Astrocyte of the spinal cord (primary cell): Measurements from ENCODE around the gene LRRK1.

Experiments used
- DNase-seq: peaks from one replicate; pipeline ENCODE4 v3.0.0; 2011; ENCODE audit warnings: low read depth, low spot score
- H3K4me3 ChIP-seq: 2 replicates; pipeline ENCODE4 v1.5.1; 2011; ENCODE audit warnings: low read depth, mild to moderate bottlenecking, low read length, moderate library complexity
- CTCF ChIP-seq: IDR thresholded peaks from 2 replicates; pipeline ENCODE4 v1.5.1; 2012; ENCODE audit warnings: low read depth, mild to moderate bottlenecking, low read length, inconsistent platforms
- in situ Hi-C: cut with HindIII; loops from 2 replicates; pipeline ENCODE4 v1.10.0; 2017; ENCODE audit warnings: low sequenced_read_pairs

LRRK1 gene

GRCh38 chr15:101087172-101087769 is 168.1 kb downstream of the LRRK1 start:
- DNase-seq, result no peak
- H3K4me3 ChIP-seq, result no peak overlapping the region
- in situ Hi-C loops, result no loop called here
- TF ChIP-seq CTCF, result no peak

- TF ChIP-seq CTCF, result no peak
- DNase-seq, result no peak
- in situ Hi-C loops, result no loop called here
- H3K4me3 ChIP-seq, result no peak overlapping the region
Measured at GRCh38 chr15:101088271-101088670, 169.1 kb downstream of the LRRK1 start.

DNA sequence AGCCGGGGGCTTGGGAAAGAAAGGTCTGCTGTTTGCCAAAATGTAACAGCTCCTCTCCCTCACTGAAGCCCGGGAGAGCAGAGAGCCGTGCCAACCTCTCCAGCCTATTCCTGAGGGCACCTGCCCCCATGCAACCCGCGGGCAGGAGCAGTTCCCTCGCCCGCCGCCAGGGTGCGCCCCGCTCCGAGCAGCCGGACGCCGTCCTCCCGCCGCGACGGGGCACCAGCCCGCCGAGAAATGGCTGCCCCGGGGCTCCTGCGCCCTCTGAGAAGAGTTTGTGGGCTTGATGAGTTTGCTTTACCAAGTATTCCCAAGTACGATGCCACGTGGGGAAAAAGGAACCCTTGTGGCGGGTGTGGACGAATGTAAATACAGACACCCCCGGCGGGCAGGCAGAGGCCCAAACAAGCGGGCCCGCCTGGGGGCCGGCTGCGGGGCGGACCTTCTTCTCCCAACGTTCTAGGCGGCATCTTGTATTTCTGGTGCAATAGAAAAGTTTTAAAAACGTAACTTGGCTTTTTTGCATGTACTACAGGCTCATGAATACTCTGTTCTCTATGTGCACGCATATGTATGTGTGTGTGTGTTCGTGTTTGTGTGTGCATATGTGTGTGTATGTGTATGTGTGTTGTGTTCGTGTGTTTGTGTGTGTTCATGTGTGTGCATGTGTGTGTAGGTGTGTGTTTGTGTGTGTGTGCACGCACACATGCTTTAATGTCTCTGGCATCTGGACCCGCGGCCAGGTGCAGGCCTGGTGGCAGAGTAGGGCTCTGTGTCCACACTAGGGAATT is 169.8 kb downstream of the LRRK1 start:
- TF ChIP-seq CTCF, result peak; percentile 86
- peak; percentile 50 for DNase-seq
- H3K4me3 ChIP-seq, result no peak overlapping the region
- in situ Hi-C loops, result no loop called here

GRCh38 chr15:101089579-101090427 is 170.6 kb downstream of the LRRK1 start:
- DNase-seq, result peak; percentile 27
- in situ Hi-C loops, result no loop called here
- H3K4me3 ChIP-seq, result no peak overlapping the region
- TF ChIP-seq CTCF, result no peak

- no peak for DNase-seq
- no peak for TF ChIP-seq CTCF
- in situ Hi-C loops, result no loop called here
- H3K4me3 ChIP-seq, result no peak overlapping the region
Measured at GRCh38 chr15:101090428-101090790, 171.3 kb downstream of the LRRK1 start.
